H9 (cell line): ENCODE results near the gene BSG. TPM values are rescaled to one million over a fixed set of nuclear protein-coding genes. Genes with fewer than 3 reads are reported as not detected.

Source experiments
- DNase-seq: peaks from one replicate; pipeline ENCODE4 v3.0.0-alpha.2; 2017
- H2AFZ ChIP-seq: one replicate; pipeline ENCODE4 v1.6.1; 2013; ENCODE audit warnings: mild to moderate bottlenecking, low read length, control low read depth, moderate library complexity
- H2AK5ac ChIP-seq: 2 replicates; pipeline ENCODE4 v1.6.1; 2013; ENCODE audit warnings: low read length, control low read depth, mixed read lengths; ENCODE audit not compliant: insufficient read length
- H2BK120ac ChIP-seq: one replicate; pipeline ENCODE4 v1.6.1; 2013; ENCODE audit warnings: low read depth, mild to moderate bottlenecking, low read length, control low read depth, inconsistent platforms; ENCODE audit not compliant: poor library complexity, severe bottlenecking
- H2BK12ac ChIP-seq: 2 replicates; pipeline ENCODE4 v1.6.1; 2013; ENCODE audit warnings: low read length, control low read depth, mixed read lengths, low read depth; ENCODE audit not compliant: insufficient read length
- H2BK15ac ChIP-seq: 2 replicates; pipeline ENCODE4 v1.6.1; 2013; ENCODE audit warnings: low read depth, low read length, control low read depth
- H2BK20ac ChIP-seq: one replicate; pipeline ENCODE4 v1.6.1; 2013; ENCODE audit warnings: low read depth, mild to moderate bottlenecking, low read length, control low read depth, inconsistent platforms; ENCODE audit not compliant: poor library complexity, severe bottlenecking
- H2BK5ac ChIP-seq: 2 replicates; pipeline ENCODE4 v1.6.1; 2013; ENCODE audit warnings: low read length, control low read depth, mixed read lengths; ENCODE audit not compliant: insufficient read length
- H3K14ac ChIP-seq: 2 replicates; pipeline ENCODE4 v1.6.1; 2013; ENCODE audit warnings: low read length, control low read depth; ENCODE audit not compliant: insufficient read depth
- H3K18ac ChIP-seq: 2 replicates; pipeline ENCODE4 v1.6.1; 2013; ENCODE audit warnings: low read depth, mild to moderate bottlenecking, mixed read lengths, low read length, control low read depth; ENCODE audit not compliant: insufficient read length
- H3K23ac ChIP-seq: 2 replicates; pipeline ENCODE4 v1.6.1; 2013; ENCODE audit warnings: low read length, control low read depth, mixed read lengths, low read depth; ENCODE audit not compliant: insufficient read length
- H3K23me2 ChIP-seq: 2 replicates; pipeline ENCODE4 v1.6.1; 2013; ENCODE audit warnings: low read depth, mild to moderate bottlenecking, mixed read lengths, low read length, control low read depth; ENCODE audit not compliant: insufficient read length, poor library complexity, severe bottlenecking
- H3K27ac ChIP-seq: 2 replicates; pipeline ENCODE4 v1.5.1; 2013; ENCODE audit warnings: low read length, control low read depth, mixed read lengths, low read depth; ENCODE audit not compliant: insufficient read length
- H3K27me3 ChIP-seq: 2 replicates; pipeline ENCODE4 v1.6.1; 2013; ENCODE audit warnings: low read length, control low read depth, inconsistent platforms; ENCODE audit not compliant: insufficient read depth
- H3K4ac ChIP-seq: 2 replicates; pipeline ENCODE4 v1.6.1; 2013; ENCODE audit warnings: low read depth, mild to moderate bottlenecking, control low read depth, inconsistent platforms, low read length, moderate library complexity
- H3K4me1 ChIP-seq: 2 replicates; pipeline ENCODE4 v1.6.1; 2013; ENCODE audit warnings: low read length, control low read depth, inconsistent platforms; ENCODE audit not compliant: insufficient read depth
- H3K4me2 ChIP-seq: 2 replicates; pipeline ENCODE4 v1.6.1; 2013; ENCODE audit warnings: low read length, control low read depth, mixed read lengths; ENCODE audit not compliant: insufficient read length, insufficient read depth
- H3K56ac ChIP-seq: 2 replicates; pipeline ENCODE4 v1.6.1; 2013; ENCODE audit warnings: low read depth, mild to moderate bottlenecking, mixed read lengths, low read length, control low read depth; ENCODE audit not compliant: insufficient read length
- H3K79me1 ChIP-seq: 2 replicates; pipeline ENCODE4 v1.6.1; 2013; ENCODE audit warnings: low read depth, mild to moderate bottlenecking, moderate library complexity, low read length, control low read depth, inconsistent platforms; ENCODE audit not compliant: insufficient read depth, poor library complexity, severe bottlenecking
- H3K79me2 ChIP-seq: 2 replicates; pipeline ENCODE4 v1.6.1; 2013; ENCODE audit warnings: low read length, control low read depth, inconsistent platforms; ENCODE audit not compliant: insufficient read depth
- H3K9ac ChIP-seq: 2 replicates; pipeline ENCODE4 v1.6.1; 2013; ENCODE audit warnings: low read length, control low read depth, mixed read lengths; ENCODE audit not compliant: insufficient read length; ENCODE audit errors: extremely low read depth
- H3K9me3 ChIP-seq: one replicate; pipeline ENCODE4 v1.6.1; 2013; ENCODE audit warnings: low read depth, low read length, inconsistent platforms; ENCODE audit not compliant: control insufficient read depth
- H3T11ph ChIP-seq: one replicate; pipeline ENCODE4 v1.6.1; 2013; ENCODE audit warnings: mild to moderate bottlenecking, low read length, control low read depth, inconsistent platforms
- H4K20me1 ChIP-seq: one replicate; pipeline ENCODE4 v1.6.1; 2013; ENCODE audit not compliant: control insufficient read depth, insufficient read length, insufficient read depth
- H4K5ac ChIP-seq: 2 replicates; pipeline ENCODE4 v1.6.1; 2013; ENCODE audit warnings: low read depth, mild to moderate bottlenecking, mixed read lengths, low read length, control low read depth; ENCODE audit not compliant: insufficient read length
- H4K8ac ChIP-seq: replicated peaks from 2 replicates; pipeline ENCODE4 v1.6.1; 2013; ENCODE audit warnings: low read length, control low read depth, mixed read lengths, low read depth; ENCODE audit not compliant: insufficient read length
- H4K91ac ChIP-seq: 2 replicates; pipeline ENCODE4 v1.6.1; 2013; ENCODE audit warnings: low read depth, mild to moderate bottlenecking, moderate library complexity, mixed read lengths, low read length, control low read depth; ENCODE audit not compliant: insufficient read length
- H3K27ac Mint-ChIP-seq, 3 experiments: 2 replicates in 2 of 3; 3 replicates in 1 of 3; pipeline ENCODE4 v1.8.0; 2020 to 2021; ENCODE audit warnings: mixed read lengths in 3 of 3, mild to moderate bottlenecking in 1 of 3, moderate library complexity in 1 of 3
- H3K27me3 Mint-ChIP-seq: 2 replicates; pipeline ENCODE4 v1.8.0; 2021; ENCODE audit warnings: low read depth, mild to moderate bottlenecking, moderate library complexity, mixed read lengths
- H3K36me3 Mint-ChIP-seq, 3 experiments: 2 replicates in 2 of 3; 3 replicates in 1 of 3; pipeline ENCODE4 v1.8.0; 2020 to 2021; ENCODE audit warnings: low read depth in 3 of 3, mixed read lengths in 3 of 3; ENCODE audit not compliant: insufficient read depth in 1 of 3
- H3K4me1 Mint-ChIP-seq, 2 experiments: 2 replicates each; pipeline ENCODE4 v1.8.0; 2020; ENCODE audit warnings: mixed read lengths in 2 of 2
- H3K4me3 Mint-ChIP-seq, 2 experiments: 2 replicates in 1 of 2; 3 replicates in 1 of 2; pipeline ENCODE4 v1.8.0; 2020 to 2021; ENCODE audit warnings: mild to moderate bottlenecking in 2 of 2, mixed read lengths in 2 of 2, moderate library complexity in 1 of 2
- H3K9me3 Mint-ChIP-seq, 2 experiments: 2 replicates in 1 of 2; 3 replicates in 1 of 2; pipeline ENCODE4 v1.8.0; 2020; ENCODE audit warnings: mild to moderate bottlenecking in 2 of 2, mixed read lengths in 2 of 2, moderate library complexity in 1 of 2
- CTCF ChIP-seq: fragments of 200-600 bp; sonication (generic); conservative IDR thresholded peaks from 3 replicates; pipeline ENCODE4 v1.8.0; 2021; ENCODE audit warnings: antibody characterized with exemption, mild to moderate bottlenecking
- WGBS: extraction: QIAGEN DNeasy Blood & Tissue Kit; methylation state at CpG from one replicate; pipeline ENCODE4 v1.1.7; 2013; ENCODE audit warnings: missing lambda C conversion rate, low lambda C conversion rate, mixed read lengths; ENCODE audit not compliant: insufficient read length; ENCODE audit errors: extremely low coverage; 5-methylcytosine and 5-hydroxymethylcytosine counted together
- total RNA-seq: library from RNA; stranded (reverse); gene quantifications from 2 replicates; pipeline ENCODE4 v1.2.1, GENCODE V29; 2021

BSG gene
- total RNA-seq, 1 experiment from 2014 or later: 715 TPM

DNA sequence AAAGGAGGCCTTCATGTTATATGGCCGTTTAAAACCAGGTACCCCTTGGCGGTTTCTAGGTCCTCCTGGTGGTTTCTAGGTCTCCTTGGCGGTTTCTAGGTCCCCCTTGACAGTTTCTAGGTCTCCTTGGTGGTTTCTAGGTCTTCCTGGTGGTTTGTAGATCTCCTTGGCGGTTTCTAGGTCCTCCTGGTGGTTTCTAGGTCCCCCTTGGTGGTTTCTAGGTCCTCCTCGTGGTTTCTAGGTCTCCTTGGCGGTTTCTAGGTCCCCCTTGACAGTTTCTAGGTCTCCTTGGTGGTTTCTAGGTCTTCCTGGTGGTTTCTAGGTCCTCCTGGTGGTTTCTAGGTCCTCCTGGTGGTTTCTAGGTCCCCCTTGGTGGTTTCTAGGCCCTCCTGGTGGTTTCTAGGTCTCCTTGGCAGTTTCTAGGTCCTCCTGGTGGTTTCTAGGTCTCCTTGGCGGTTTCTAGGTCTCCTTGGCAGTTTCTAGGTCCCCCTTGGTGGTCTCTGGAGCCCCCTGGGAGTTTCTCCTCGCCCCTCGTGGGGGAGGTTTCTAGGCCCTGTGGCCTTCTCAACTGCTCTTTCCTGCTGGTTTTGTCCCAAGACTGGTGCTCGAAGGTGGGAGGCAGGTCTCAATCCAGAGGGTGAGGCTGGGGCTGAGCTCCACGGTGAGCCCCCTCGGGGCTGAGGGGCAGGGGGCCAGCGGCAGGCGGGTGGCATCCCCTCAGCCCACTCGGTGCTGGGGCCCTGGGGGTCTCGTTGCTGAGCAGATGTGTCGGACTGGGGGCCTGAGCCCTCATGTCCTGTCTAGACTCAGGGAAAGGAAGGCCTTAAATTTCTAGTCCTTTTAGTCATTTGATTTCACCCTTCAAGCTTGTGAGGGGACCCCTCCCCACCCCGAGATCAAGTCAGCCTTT, 25.3 kb downstream of the BSG start:
- H3K79me2 ChIP-seq: no peaks in the 10 kb centered on the region
- no peak overlapping the region for H2BK120ac ChIP-seq
- no peaks in the 10 kb centered on the region for H3K4me1 Mint-ChIP-seq
- no peaks in the 10 kb centered on the region for H4K20me1 ChIP-seq
- no peak overlapping the region; the same call in 1 of the 2 replicates for H2BK15ac ChIP-seq
- TF ChIP-seq CTCF: no peak
- no peak overlapping the region for H2BK12ac ChIP-seq
- no peak overlapping the region for H3K14ac ChIP-seq
- H3K18ac ChIP-seq: no peak overlapping the region
- H3T11ph ChIP-seq: no peak overlapping the region
- H2BK5ac ChIP-seq: no peak overlapping the region
- H3K4me2 ChIP-seq: no peak overlapping the region
- peaks cover 18 to 24% of the 10 kb centered on the region in 2 experiments for H3K9me3 Mint-ChIP-seq
- H2AFZ ChIP-seq: no peak overlapping the region
- no peak overlapping the region for H3K56ac ChIP-seq
- H4K5ac ChIP-seq: no peak overlapping the region
- no peak for DNase-seq
- no peak overlapping the region for H3K4me3 Mint-ChIP-seq
- no peak overlapping the region for H3K27ac Mint-ChIP-seq
- no peak overlapping the region for H3K4ac ChIP-seq
- H2AK5ac ChIP-seq: no peak overlapping the region
- no peak overlapping the region for H3K9ac ChIP-seq
- H3K23ac ChIP-seq: no peak overlapping the region
- no peak overlapping the region for H2BK20ac ChIP-seq
- peaks cover 0 to 2% (median 0%) of the 10 kb centered on the region in 3 experiments; a peak in 1 of 7 replicates for H3K36me3 Mint-ChIP-seq
- H3K27ac ChIP-seq: no peak overlapping the region
- no peak overlapping the region for H4K91ac ChIP-seq
- H3K23me2 ChIP-seq: no peaks in the 10 kb centered on the region
- peaks cover 29% of the 10 kb centered on the region for H3K27me3 Mint-ChIP-seq
- H3K4me1 ChIP-seq: no peaks in the 10 kb centered on the region
- H3K27me3 ChIP-seq: no peaks in the 10 kb centered on the region
- no CpG with 5 or more reads among the region's 18 CpGs for WGBS
- no peak overlapping the region for H4K8ac ChIP-seq
- peaks cover 5% of the 10 kb centered on the region for H3K9me3 ChIP-seq
- H3K79me1 ChIP-seq: no peaks in the 10 kb centered on the region
